HepG2 (cell line): ENCODE data around the gene CLIC3. TPM values are rescaled to one million over a fixed set of nuclear protein-coding genes. Genes with fewer than 3 reads are reported as not detected.
A peak's percentile ranks its signal among the peaks of the same experiment; 100 is the strongest.

Experiments used
- GABPA ChIP-seq, 2 experiments: IDR thresholded peaks; 2 replicates each; pipeline ENCODE4 v1.6.1; 2011 to 2016; ENCODE audit warnings: low read depth in 2 of 2, low read length in 1 of 2, missing biosample characterization in 1 of 2, missing genetic modification characterization in 1 of 2
- ZNF572 ChIP-seq: sonication (generic); formaldehyde crosslinking; IDR thresholded peaks from 2 replicates; pipeline ENCODE4 v1.5.1; 2020; ENCODE audit warnings: mild to moderate bottlenecking, missing genetic modification reagents
- ZNF589 ChIP-seq: sonication (generic); formaldehyde crosslinking; conservative IDR thresholded peaks from 2 replicates; pipeline ENCODE4 v1.8.0; 2022; ENCODE audit warnings: mild to moderate bottlenecking, moderate library complexity, missing genetic modification reagents
- polyA plus RNA-seq, 8 experiments: library from polyadenylated mRNA; depleted of rRNA in 3 of 8; stranded (reverse) in 7 of 8; unstranded in 1 of 8; fragments of >200 nt; fragmentation: Illumina TruSeq in 4 of 8; extraction: Trizol in 4 of 8; gene quantifications; 2 replicates each; pipeline versions ENCODE4 v1.2.1 to v1.2.3, GENCODE V29; 2011 to 2016; ENCODE audit warnings: low read depth in 4 of 8, missing spikeins in 1 of 8, mixed read lengths in 1 of 8; ENCODE audit not compliant: insufficient read depth in 1 of 8
- total RNA-seq, 5 experiments: library from RNA; depleted of rRNA; stranded (reverse); fragments of >200 nt; fragmentation: Illumina TruSeq; extraction: Trizol; gene quantifications; 2 replicates each; pipeline ENCODE4 v1.2.3, GENCODE V29; 2016; ENCODE audit warnings: low read depth in 1 of 5
- TF ChIP-seq, protein P1 (sequence below): sonication (generic); formaldehyde crosslinking; IDR thresholded peaks from 2 replicates; pipeline ENCODE4 v1.4.0; 2020; ENCODE audit warnings: missing genetic modification reagents, borderline replicate concordance
- TF ChIP-seq, protein P2 (sequence below): sonication (generic); formaldehyde crosslinking; IDR thresholded peaks from 2 replicates; pipeline ENCODE4 v1.5.0; 2020; ENCODE audit warnings: missing genetic modification reagents
- TF ChIP-seq, protein P3 (sequence below): sonication (generic); formaldehyde crosslinking; IDR thresholded peaks from 2 replicates; pipeline ENCODE4 v1.8.1; 2023; ENCODE audit warnings: mild to moderate bottlenecking, inconsistent platforms, moderate library complexity, missing genetic modification reagents, borderline replicate concordance

CLIC3 gene
- total and polyA plus RNA-seq, 2 of the 13 experiments (the other 11 are each of a cell fraction or from before 2014, with no cell fraction given), result 0.51 to 1.5 TPM

DNA sequence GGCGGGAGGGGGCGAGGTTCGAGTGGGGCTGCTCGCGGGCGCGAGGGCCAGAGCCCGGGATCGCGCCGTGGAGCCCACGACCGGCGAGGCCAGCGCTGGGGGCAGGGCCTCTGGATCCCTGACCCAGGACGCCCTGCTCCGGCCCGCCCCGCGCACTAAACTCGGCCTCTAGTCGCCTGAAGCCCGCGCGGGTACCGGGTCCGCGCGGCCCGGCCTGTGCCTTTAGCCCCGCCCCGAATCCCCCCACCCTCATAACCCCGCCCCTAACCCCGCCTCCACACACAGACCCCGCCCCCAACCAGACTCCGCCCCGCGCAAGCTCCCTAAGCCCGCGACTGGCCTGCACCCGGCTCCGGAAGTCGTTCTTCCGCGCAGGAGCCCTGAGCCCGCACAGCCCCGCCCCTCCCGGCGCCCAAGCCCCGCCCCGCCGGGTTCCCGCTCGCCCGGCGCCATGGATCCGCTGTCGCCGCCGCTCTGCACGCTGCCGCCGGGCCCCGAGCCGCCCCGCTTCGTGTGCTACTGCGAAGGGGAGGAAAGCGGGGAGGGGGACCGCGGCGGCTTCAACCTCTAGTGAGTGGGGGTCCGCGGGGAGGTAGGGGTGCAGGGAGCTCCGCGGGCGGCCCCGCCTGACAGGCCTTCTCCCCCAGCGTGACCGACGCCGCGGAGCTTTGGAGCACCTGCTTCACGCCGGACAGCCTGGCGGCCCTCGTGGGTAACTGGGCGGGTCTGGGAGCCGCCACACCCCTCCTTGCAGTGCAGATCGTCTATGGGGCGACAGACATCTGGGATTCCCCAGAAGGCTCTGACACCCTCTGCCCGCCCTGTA is 4.2 kb downstream of the CLIC3 start, which contains the start of gene PAXX (continued):
- TF ChIP-seq, protein P1, sequence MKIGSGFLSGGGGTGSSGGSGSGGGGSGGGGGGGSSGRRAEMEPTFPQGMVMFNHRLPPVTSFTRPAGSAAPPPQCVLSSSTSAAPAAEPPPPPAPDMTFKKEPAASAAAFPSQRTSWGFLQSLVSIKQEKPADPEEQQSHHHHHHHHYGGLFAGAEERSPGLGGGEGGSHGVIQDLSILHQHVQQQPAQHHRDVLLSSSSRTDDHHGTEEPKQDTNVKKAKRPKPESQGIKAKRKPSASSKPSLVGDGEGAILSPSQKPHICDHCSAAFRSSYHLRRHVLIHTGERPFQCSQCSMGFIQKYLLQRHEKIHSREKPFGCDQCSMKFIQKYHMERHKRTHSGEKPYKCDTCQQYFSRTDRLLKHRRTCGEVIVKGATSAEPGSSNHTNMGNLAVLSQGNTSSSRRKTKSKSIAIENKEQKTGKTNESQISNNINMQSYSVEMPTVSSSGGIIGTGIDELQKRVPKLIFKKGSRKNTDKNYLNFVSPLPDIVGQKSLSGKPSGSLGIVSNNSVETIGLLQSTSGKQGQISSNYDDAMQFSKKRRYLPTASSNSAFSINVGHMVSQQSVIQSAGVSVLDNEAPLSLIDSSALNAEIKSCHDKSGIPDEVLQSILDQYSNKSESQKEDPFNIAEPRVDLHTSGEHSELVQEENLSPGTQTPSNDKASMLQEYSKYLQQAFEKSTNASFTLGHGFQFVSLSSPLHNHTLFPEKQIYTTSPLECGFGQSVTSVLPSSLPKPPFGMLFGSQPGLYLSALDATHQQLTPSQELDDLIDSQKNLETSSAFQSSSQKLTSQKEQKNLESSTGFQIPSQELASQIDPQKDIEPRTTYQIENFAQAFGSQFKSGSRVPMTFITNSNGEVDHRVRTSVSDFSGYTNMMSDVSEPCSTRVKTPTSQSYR (CRISPR knock-in tag), result no peak
- TF ChIP-seq, protein P2, sequence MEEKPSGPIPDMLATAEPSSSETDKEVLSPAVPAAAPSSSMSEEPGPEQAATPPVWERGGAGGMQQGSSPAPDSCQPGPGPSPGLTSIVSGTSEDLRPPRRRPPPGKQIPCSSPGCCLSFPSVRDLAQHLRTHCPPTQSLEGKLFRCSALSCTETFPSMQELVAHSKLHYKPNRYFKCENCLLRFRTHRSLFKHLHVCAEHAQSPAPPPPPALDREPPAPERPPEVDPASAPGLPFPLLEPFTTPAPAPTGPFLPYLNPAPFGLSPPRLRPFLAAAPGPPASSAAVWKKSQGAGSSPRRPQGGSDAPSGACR (CRISPR knock-in tag), result no peak
- TF ChIP-seq, protein P3, sequence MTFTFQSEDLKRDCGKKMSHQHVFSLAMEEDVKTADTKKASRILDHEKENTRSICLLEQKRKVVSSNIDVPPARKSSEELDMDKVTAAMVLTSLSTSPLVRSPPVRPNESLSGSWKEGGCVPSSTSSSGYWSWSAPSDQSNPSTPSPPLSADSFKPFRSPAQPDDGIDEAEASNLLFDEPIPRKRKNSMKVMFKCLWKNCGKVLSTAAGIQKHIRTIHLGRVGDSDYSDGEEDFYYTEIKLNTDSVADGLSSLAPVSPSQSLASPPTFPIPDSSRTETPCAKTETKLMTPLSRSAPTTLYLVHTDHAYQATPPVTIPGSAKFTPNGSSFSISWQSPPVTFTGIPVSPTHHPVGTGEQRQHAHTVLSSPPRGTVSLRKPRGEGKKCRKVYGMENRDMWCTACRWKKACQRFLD, result 0 out of 2 replicates have a peak, but pooled peaks have one; percentile 45
- TF ChIP-seq ZNF572 (CRISPR knock-in tag) (no peak), GABPA (IDR thresholded peaks at IDR 0.05; ENCODE audit: low read depth, low read length) (peak; percentile 38), GABPA (CRISPR knock-in tag; IDR thresholded peaks at IDR 0.05; ENCODE audit: low read depth) (no peak; the same call in 1 of the 2 replicates), ZNF589 (CRISPR knock-in tag) (0 out of 2 replicates have a peak, but pooled peaks have one; percentile 52)
